Right atrium auricular region (tissue), 2 donors: ENCODE data around the gene NSL1. TPM values are rescaled to one million over a fixed set of nuclear protein-coding genes. Genes with fewer than 3 reads are reported as not detected.

ENCODE experiments used
- DNase-seq: peaks from one replicate; pipeline ENCODE4 v3.0.0-alpha.2; 2019; ENCODE audit warnings: low spot score
- H3K27ac ChIP-seq, 2 donors: fragments of 200-600 bp; sonication (generic); 1 replicate in 1 of 2; 2 replicates in 1 of 2; pipeline ENCODE4 v1.5.1; 2016 to 2019
- H3K27me3 ChIP-seq, 2 donors: fragments of 200-600 bp; sonication (generic); one replicate each; pipeline versions ENCODE4 v1.5.1 to v1.6.0; 2017 to 2019
- H3K36me3 ChIP-seq: fragments of 200-600 bp; sonication (generic); one replicate; pipeline ENCODE4 v1.5.1; 2016
- H3K4me1 ChIP-seq, 2 donors: fragments of 200-600 bp; sonication (generic); one replicate each; pipeline versions ENCODE4 v1.5.1 to v1.6.0; 2017 to 2019
- H3K4me3 ChIP-seq, 2 donors: fragments of 200-600 bp; sonication (generic); 1 replicate in 1 of 2; 2 replicates in 1 of 2; pipeline ENCODE4 v1.5.1; 2017 to 2019; ENCODE audit warnings: mild to moderate bottlenecking in 1 of 2, moderate library complexity in 1 of 2
- H3K9me3 ChIP-seq, 2 donors: fragments of 200-600 bp; sonication (generic); one replicate each; pipeline ENCODE4 v1.5.1; 2019
- CTCF ChIP-seq, 2 donors: fragments of 200-600 bp; sonication (generic); IDR thresholded peaks; one replicate each; pipeline ENCODE4 v1.5.1; 2019; ENCODE audit warnings: antibody characterized with exemption in 2 of 2
- total RNA-seq, 2 donors: library from RNA; depleted of rRNA; stranded (reverse); fragments of >200 nt; gene quantifications; one replicate each; pipeline ENCODE4 v1.1.0, GENCODE V29; 2016

NSL1 gene
- total RNA-seq, 2 donors from 2014 or later = 28.2 to 46.1 TPM

DNA sequence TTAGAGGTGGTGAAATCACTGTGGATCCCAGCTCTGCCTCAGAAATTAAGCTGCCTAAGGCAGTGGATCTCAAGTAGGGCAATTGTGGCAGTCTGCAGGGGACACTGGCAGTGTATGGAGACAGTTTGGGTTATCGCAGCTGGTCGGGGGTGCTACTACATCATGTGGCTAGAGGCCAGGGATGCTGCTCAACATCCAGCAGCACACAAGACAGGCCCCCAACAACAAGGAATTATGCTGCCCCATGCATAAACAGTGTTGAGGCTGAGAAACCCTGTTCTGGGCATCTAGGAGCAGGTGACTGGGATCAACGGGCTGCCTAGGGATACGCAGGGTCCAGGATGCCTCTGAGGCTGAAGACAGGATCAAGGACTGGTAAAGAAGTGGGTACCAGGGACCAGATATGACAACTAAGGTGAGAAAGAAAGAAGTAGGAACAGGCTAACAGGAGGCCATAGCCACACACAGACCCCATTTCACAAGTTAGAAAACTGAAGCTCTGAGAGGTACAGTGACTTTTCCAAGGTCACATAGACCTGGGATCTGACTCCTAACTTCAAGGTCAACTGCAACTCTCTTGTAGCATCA lies 100.7 kb downstream of the NSL1 start:
- TF ChIP-seq CTCF (IDR thresholded peaks at IDR 0.05) = no peak
- no peaks in the 10 kb centered on the region for H3K9me3 ChIP-seq
- H3K36me3 ChIP-seq = no peaks in the 10 kb centered on the region
- H3K27me3 ChIP-seq = no peaks in the 10 kb centered on the region
- DNase-seq = no peak
- no peak overlapping the region for H3K27ac ChIP-seq
- H3K4me1 ChIP-seq = no peaks in the 10 kb centered on the region
- no peak overlapping the region for H3K4me3 ChIP-seq

DNA sequence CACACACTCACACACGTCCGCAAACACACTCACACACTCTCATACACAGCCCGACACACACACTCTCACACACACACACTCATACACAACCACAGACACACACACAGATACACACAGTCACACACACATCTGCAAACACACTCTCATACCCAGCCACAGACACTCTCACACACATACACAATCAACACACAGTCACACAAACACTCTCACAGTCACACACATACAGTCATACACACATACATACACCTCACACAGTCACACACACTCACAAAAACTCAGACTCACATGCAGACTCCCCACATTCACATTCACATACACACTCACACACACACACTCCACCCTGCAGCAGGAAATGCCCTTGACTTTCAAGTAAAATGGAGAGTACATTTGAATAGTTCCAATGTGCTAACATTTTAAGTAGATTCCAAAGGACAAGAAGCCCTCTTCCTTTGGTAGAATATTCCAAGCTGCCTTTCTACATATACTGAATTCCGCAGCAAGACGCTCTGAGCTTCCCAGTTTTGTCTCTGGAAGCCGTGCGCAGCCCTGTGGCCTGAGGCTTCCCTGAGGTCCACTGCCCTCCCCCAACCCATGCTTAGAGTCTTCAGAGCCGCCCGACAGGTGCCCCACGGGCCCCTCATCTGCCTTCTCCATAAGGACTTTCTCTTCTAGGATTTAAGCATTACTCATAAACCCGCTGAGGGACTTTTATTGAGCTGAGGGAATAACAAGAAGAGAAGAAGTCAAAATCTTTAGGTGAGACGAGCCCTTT lies 101.6 kb downstream of the NSL1 start:
- no peaks in the 10 kb centered on the region for H3K4me1 ChIP-seq
- H3K9me3 ChIP-seq = no peaks in the 10 kb centered on the region
- peak; percentile 2 for DNase-seq
- TF ChIP-seq CTCF (IDR thresholded peaks at IDR 0.05) = no peak
- H3K36me3 ChIP-seq = no peaks in the 10 kb centered on the region
- no peaks in the 10 kb centered on the region for H3K27me3 ChIP-seq
- no peak overlapping the region for H3K27ac ChIP-seq
- no peak overlapping the region for H3K4me3 ChIP-seq

GRCh38 chr1:212689196-212689725 lies 102.3 kb downstream of the NSL1 start:
- Histone ChIP-seq H3K4me1 (no peaks in the 10 kb centered on the region), H3K27ac (no peak overlapping the region), H3K27me3 (no peaks in the 10 kb centered on the region), H3K4me3 (no peak overlapping the region), H3K9me3 (no peaks in the 10 kb centered on the region), H3K36me3 (no peaks in the 10 kb centered on the region)
- TF ChIP-seq CTCF (IDR thresholded peaks at IDR 0.05) = no peak
- peak; percentile 18 for DNase-seq

DNA sequence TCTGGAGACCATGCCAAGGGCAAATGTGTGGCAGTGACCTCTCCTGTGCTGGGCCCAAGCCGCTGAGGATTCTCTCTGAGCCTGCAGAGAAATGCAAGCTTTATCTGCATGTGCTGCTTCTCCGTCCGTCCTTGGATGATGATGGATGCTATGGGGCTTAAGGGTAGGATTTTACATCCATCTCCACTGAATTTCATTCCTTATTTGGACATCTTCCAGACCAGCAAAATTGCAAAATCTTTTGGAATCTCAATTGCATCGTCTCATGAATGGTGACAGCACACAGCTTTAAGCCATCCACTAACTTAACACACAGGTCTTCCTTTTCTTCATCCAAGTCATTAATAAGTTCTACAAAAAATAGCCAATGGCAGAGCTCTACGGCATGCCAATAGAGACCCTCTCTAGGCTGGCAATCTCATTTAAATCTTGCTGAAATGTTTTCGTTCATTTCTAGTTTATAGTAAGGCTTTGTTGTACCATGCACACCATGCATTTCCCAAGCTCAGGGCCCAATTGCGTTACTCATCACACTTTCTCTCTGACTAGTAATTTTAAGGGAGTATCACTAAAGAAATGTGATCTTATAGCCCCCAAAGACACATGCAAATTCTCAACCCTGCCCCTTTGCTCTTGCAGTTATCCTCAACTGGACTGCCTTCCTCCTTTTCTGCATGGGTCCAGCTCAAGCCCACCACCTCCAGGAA lies 103.1 kb downstream of the NSL1 start:
- Histone ChIP-seq H3K4me1 (no peaks in the 10 kb centered on the region), H3K36me3 (no peaks in the 10 kb centered on the region), H3K27me3 (no peaks in the 10 kb centered on the region), H3K9me3 (no peaks in the 10 kb centered on the region), H3K4me3 (no peak overlapping the region), H3K27ac (no peak overlapping the region)
- no peak for TF ChIP-seq CTCF (IDR thresholded peaks at IDR 0.05)
- DNase-seq = no peak

GRCh38 chr1:212687811-212688210 lies 103.8 kb downstream of the NSL1 start:
- Histone ChIP-seq H3K9me3 (no peaks in the 10 kb centered on the region), H3K4me3 (no peak overlapping the region), H3K27ac (no peak overlapping the region), H3K4me1 (no peaks in the 10 kb centered on the region), H3K36me3 (no peaks in the 10 kb centered on the region), H3K27me3 (no peaks in the 10 kb centered on the region)
- no peak for DNase-seq
- no peak for TF ChIP-seq CTCF (IDR thresholded peaks at IDR 0.05)
